Lung microvascular endothelial cell (primary cell): ENCODE results near the gene TBCD. TPM values are rescaled to one million over a fixed set of nuclear protein-coding genes. Genes with fewer than 3 reads are reported as not detected.
A peak's percentile ranks its signal among the peaks of the same experiment; 100 is the strongest.

ENCODE experiments used
- DNase-seq, 2 donors: peaks; one replicate each; pipeline versions ENCODE4 v3.0.0 to v3.0.0-alpha.2; 2010; ENCODE audit warnings: low read depth in 2 of 2
- total RNA-seq: library from RNA; depleted of rRNA; stranded (reverse); fragments of >200 nt; gene quantifications from 2 replicates; pipeline ENCODE4 v1.2.1, GENCODE V29; 2014

TBCD gene
- total RNA-seq, 1 donor from 2014 or later: 44.8 TPM

- DNase-seq: no peak
These were observed 57.3 kb downstream of the TBCD start for GRCh38 chr17:82808921-82809905.

GRCh38 chr17:82810644-82811430 lies 59.0 kb downstream of the TBCD start:
- peak; percentile 25 to 66 for DNase-seq

- DNase-seq: no peak
These were observed 60.2 kb downstream of the TBCD start for GRCh38 chr17:82812058-82812457.

GRCh38 chr17:82812601-82813000 lies 60.7 kb downstream of the TBCD start:
- DNase-seq: no peak

GRCh38 chr17:82813299-82814051 lies 61.6 kb downstream of the TBCD start:
- DNase-seq: no peak

GRCh38 chr17:82814834-82815233 lies 63.0 kb downstream of the TBCD start:
- DNase-seq: no peak

GRCh38 chr17:82815354-82815753 lies 63.5 kb downstream of the TBCD start:
- no peak for DNase-seq

- DNase-seq: no peak
These were observed 64.0 kb downstream of the TBCD start for GRCh38 chr17:82815790-82816305.

GRCh38 chr17:82816358-82816757 lies 64.5 kb downstream of the TBCD start:
- DNase-seq: no peak

- DNase-seq: no peak
These were observed 66.1 kb downstream of the TBCD start for GRCh38 chr17:82817947-82818346.

- DNase-seq: no peak
These were observed 68.7 kb downstream of the TBCD start for GRCh38 chr17:82820278-82821251.

GRCh38 chr17:82821554-82821953 lies 69.7 kb downstream of the TBCD start:
- DNase-seq: no peak

GRCh38 chr17:82822281-82822680 lies 70.4 kb downstream of the TBCD start:
- no peak for DNase-seq

- no peak for DNase-seq
These were observed 71.1 kb downstream of the TBCD start for GRCh38 chr17:82823004-82823403.

GRCh38 chr17:82825540-82826124 lies 73.8 kb downstream of the TBCD start:
- DNase-seq: no peak

- DNase-seq: no peak
These were observed 74.3 kb downstream of the TBCD start for GRCh38 chr17:82826211-82826610.

GRCh38 chr17:82826956-82827355 lies 75.1 kb downstream of the TBCD start:
- no peak for DNase-seq

- no peak for DNase-seq
These were observed 77.1 kb downstream of the TBCD start for GRCh38 chr17:82828875-82829487.

- DNase-seq: peak in 1 of 2 donors; percentile 45
These were observed 78.4 kb downstream of the TBCD start for GRCh38 chr17:82830249-82830661.
